ENCODE results near the gene RAMP2. TPM values are rescaled to one million over a fixed set of nuclear protein-coding genes. Genes with fewer than 3 reads are reported as not detected.

RAMP2 gene
- total RNA-seq, 1 experiment from 2014 or later = 11.7 TPM

DNA sequence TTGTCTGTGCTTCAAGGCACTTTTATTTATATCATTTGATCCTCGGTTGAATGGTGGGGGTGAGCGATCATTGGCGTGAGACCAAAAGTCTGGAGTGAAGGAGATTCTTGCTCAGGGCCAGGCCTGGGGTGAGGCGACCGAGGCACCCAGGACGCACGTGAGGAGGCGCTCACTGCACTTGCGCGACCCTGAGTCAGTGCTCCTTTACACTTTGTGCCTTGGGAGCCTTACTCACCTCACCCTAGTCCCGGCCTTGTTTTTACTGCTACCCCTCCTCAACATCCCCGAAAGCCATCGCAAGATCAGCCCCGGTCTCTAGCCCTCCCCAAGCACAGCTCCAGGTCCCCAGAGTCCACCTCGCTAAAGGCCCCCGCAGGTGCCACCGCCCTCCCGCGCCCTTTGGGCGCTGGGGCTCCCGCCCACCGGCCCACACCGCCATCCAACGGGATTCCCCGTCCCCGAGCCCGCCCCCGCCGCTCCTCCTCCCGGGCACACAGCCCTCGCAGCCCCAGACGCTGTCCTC lies 16.7 kb upstream of the RAMP2 start:
- H3T11ph ChIP-seq (ENCODE audit: low read length) = no peak overlapping the region
- TF ChIP-seq CTCF (conservative IDR thresholded peaks at IDR 0.05) = no peak
- peak overlapping the region; percentile 82 to 99 (median 97) for H3K27ac Mint-ChIP-seq
- H3K27ac ChIP-seq (ENCODE audit: insufficient read length, low read depth, low read length) = peak overlapping the region; percentile 14
- H3K56ac ChIP-seq (ENCODE audit: insufficient read length, low read depth, low read length) = no peak overlapping the region
- H3K4me3 Mint-ChIP-seq = peak overlapping the region; percentile 88 to 91
- WGBS (ENCODE audit: extremely low coverage, insufficient read length, low lambda C conversion rate) = no CpG with 5 or more reads among the region's 32 CpGs
- no peaks in the 10 kb centered on the region for H4K20me1 ChIP-seq (ENCODE audit: control insufficient read depth, insufficient read depth, insufficient read length)
- no peak overlapping the region for H2BK20ac ChIP-seq (ENCODE audit: low read depth, low read length, poor library complexity, severe bottlenecking)
- peaks cover 34 to 35% of the 10 kb centered on the region in 2 experiments for H3K4me1 Mint-ChIP-seq
- no peak overlapping the region for H2BK120ac ChIP-seq (ENCODE audit: low read depth, low read length, poor library complexity, severe bottlenecking)
- H2BK12ac ChIP-seq (ENCODE audit: insufficient read length, low read depth, low read length) = no peak overlapping the region
- peak overlapping the region; percentile 69 for H3K18ac ChIP-seq (ENCODE audit: insufficient read length, low read depth, low read length)
- H4K8ac ChIP-seq (replicated peaks; ENCODE audit: insufficient read length, low read depth, low read length) = no peak overlapping the region
- no peaks in the 10 kb centered on the region for H3K9me3 ChIP-seq (ENCODE audit: control insufficient read depth, low read depth, low read length)
- H2BK5ac ChIP-seq (ENCODE audit: insufficient read length, low read length) = no peak overlapping the region
- H3K27me3 ChIP-seq (ENCODE audit: insufficient read depth, low read length) = peaks cover 2% of the 10 kb centered on the region; the same call in 1 of the 2 replicates
- H3K4me1 ChIP-seq (ENCODE audit: insufficient read depth, low read length) = peaks cover 2% of the 10 kb centered on the region; the same call in 1 of the 2 replicates
- no peak overlapping the region for H3K4ac ChIP-seq (ENCODE audit: low read depth, low read length)
- H2AK5ac ChIP-seq (ENCODE audit: insufficient read length, low read length) = no peak overlapping the region
- H3K23me2 ChIP-seq (ENCODE audit: insufficient read length, low read depth, low read length, poor library complexity, severe bottlenecking) = peaks cover 6% of the 10 kb centered on the region
- no peak overlapping the region for H2BK15ac ChIP-seq (ENCODE audit: low read depth, low read length)
- H3K23ac ChIP-seq (ENCODE audit: insufficient read length, low read depth, low read length) = no peak overlapping the region
- peak overlapping the region; percentile 81 for H3K14ac ChIP-seq (ENCODE audit: insufficient read depth, low read length)
- no peaks in the 10 kb centered on the region; a peak in 1 of 7 replicates for H3K36me3 Mint-ChIP-seq (ENCODE audit: insufficient read depth in 1 of 3, low read depth in 3 of 3)
- H3K9ac ChIP-seq (ENCODE audit: extremely low read depth, insufficient read length, low read length) = peak overlapping the region; percentile 72
- no peak overlapping the region for H4K91ac ChIP-seq (ENCODE audit: insufficient read length, low read depth, low read length)
- no peak overlapping the region for H4K5ac ChIP-seq (ENCODE audit: insufficient read length, low read depth, low read length)
- H3K9me3 Mint-ChIP-seq = peaks cover 4 to 8% of the 10 kb centered on the region in 2 experiments; a peak in 4 of 5 replicates
- no peak for DNase-seq
- H3K4me2 ChIP-seq (ENCODE audit: insufficient read depth, insufficient read length, low read length) = peak overlapping the region; percentile 81
- no peak overlapping the region for H2AFZ ChIP-seq (ENCODE audit: low read length)
- H3K79me2 ChIP-seq (ENCODE audit: insufficient read depth, low read length) = no peaks in the 10 kb centered on the region
- peaks cover 29% of the 10 kb centered on the region for H3K27me3 Mint-ChIP-seq (ENCODE audit: low read depth)
- no peaks in the 10 kb centered on the region for H3K79me1 ChIP-seq (ENCODE audit: insufficient read depth, low read depth, low read length, poor library complexity, severe bottlenecking)

Measured in H9 (cell line).